Muscle of leg (tissue), 11 donors: ENCODE results near the gene ZNF92. TPM values are rescaled to one million over a fixed set of nuclear protein-coding genes. Genes with fewer than 3 reads are reported as not detected.
"Not testable (repeated sequence)": the region's sequence is repeated elsewhere in the genome, so short reads cannot be mapped to it uniquely, and the experiment has no call there.

Source experiments
- DNase-seq: peaks from one replicate; pipeline ENCODE4 v3.0.0; 2013
- H3K27ac ChIP-seq: one replicate; pipeline ENCODE4 v1.5.1; 2013; ENCODE audit warnings: mild to moderate bottlenecking, low read length, control low read depth
- H3K27me3 ChIP-seq: one replicate; pipeline ENCODE4 v1.6.1; 2013; ENCODE audit warnings: low read length; ENCODE audit not compliant: control insufficient read depth, insufficient read depth
- H3K36me3 ChIP-seq: one replicate; pipeline ENCODE4 v1.6.1; 2013; ENCODE audit warnings: low read length; ENCODE audit not compliant: control insufficient read depth, insufficient read depth
- H3K4me1 ChIP-seq: one replicate; pipeline ENCODE4 v1.6.1; 2013; ENCODE audit warnings: low read length; ENCODE audit not compliant: control insufficient read depth, insufficient read depth
- H3K4me3 ChIP-seq: one replicate; pipeline ENCODE4 v1.5.1; 2013; ENCODE audit warnings: low read length, control low read depth
- H3K9me3 ChIP-seq: replicated peaks from 2 replicates; pipeline ENCODE4 v1.6.1; 2013; ENCODE audit warnings: low read depth, low read length; ENCODE audit not compliant: control insufficient read depth
- WGBS: methylation state at CpG from one replicate; pipeline ENCODE4 v1.1.5; 2013; ENCODE audit warnings: missing lambda C conversion rate; ENCODE audit not compliant: insufficient coverage; 5-methylcytosine and 5-hydroxymethylcytosine counted together
- polyA plus RNA-seq, 8 donors: library from polyadenylated mRNA; unstranded; fragments of 120-200 nt; gene quantifications; one replicate each; pipeline versions ENCODE4 v1.2.1 to v1.2.3, GENCODE V29; 2013; ENCODE audit warnings: inconsistent platforms in 1 of 8, low replicate concordance in 1 of 8; ENCODE audit not compliant: insufficient read length in 8 of 8, insufficient read depth in 1 of 8
- total RNA-seq: library from RNA; stranded (reverse); fragments of 120-200 nt; gene quantifications from one replicate; pipeline ENCODE4 v1.2.4, GENCODE V29; 2013

Gene ZNF92
- total and polyA plus RNA-seq, 9 donors = 7.4 to 11.0 (median 9.5) TPM

GRCh38 chr7:65444899-65445823, 71.5 kb downstream of the ZNF92 start:
- WGBS = no CpG with 5 or more reads among the region's 4 CpGs
- no peaks in the 10 kb centered on the region for H3K4me1 ChIP-seq
- DNase-seq = no peak

GRCh38 chr7:65447041-65447440, 73.4 kb downstream of the ZNF92 start:
- not testable (repeated sequence) for H3K27ac ChIP-seq, DNase-seq, H3K27me3 ChIP-seq, H3K4me1 ChIP-seq, H3K9me3 ChIP-seq, H3K4me3 ChIP-seq, H3K36me3 ChIP-seq
- WGBS = 100% methylated on average over 2 of the region's 8 CpGs

More at GRCh38 chr7:65444899-65445823, 71.5 kb downstream of the ZNF92 start:
- Histone ChIP-seq H3K36me3 (no peaks in the 10 kb centered on the region), H3K9me3 (peaks cover 3% of the 10 kb centered on the region), H3K4me3 (no peak overlapping the region), H3K27ac (no peak overlapping the region), H3K27me3 (no peaks in the 10 kb centered on the region)

- H3K4me3 ChIP-seq = no peak overlapping the region
- peak; percentile 9 for DNase-seq
- H3K36me3 ChIP-seq = no peaks in the 10 kb centered on the region
- H3K27ac ChIP-seq = no peak overlapping the region
- H3K9me3 ChIP-seq = peaks cover 3% of the 10 kb centered on the region
- H3K27me3 ChIP-seq = no peaks in the 10 kb centered on the region
- no peaks in the 10 kb centered on the region for H3K4me1 ChIP-seq
These were observed 75.3 kb downstream of the ZNF92 start for GRCh38 chr7:65448816-65449504.

GRCh38 chr7:65449505-65449852, 75.8 kb downstream of the ZNF92 start:
- Histone ChIP-seq H3K4me1 (no peaks in the 10 kb centered on the region), H3K27me3 (no peaks in the 10 kb centered on the region), H3K36me3 (no peaks in the 10 kb centered on the region), H3K4me3 (no peak overlapping the region), H3K27ac (no peak overlapping the region), H3K9me3 (peaks cover 3% of the 10 kb centered on the region)
- no CpG with 5 or more reads among the region's 2 CpGs for WGBS
- peak; percentile 7 for DNase-seq
